Measurements from ENCODE around the gene ZNF287.
A peak's percentile ranks its signal among the peaks of the same experiment; 100 is the strongest.
"Not testable (repeated sequence)": the region's sequence is repeated elsewhere in the genome, so short reads cannot be mapped to it uniquely, and the experiment has no call there.

ZNF287 gene

DNA sequence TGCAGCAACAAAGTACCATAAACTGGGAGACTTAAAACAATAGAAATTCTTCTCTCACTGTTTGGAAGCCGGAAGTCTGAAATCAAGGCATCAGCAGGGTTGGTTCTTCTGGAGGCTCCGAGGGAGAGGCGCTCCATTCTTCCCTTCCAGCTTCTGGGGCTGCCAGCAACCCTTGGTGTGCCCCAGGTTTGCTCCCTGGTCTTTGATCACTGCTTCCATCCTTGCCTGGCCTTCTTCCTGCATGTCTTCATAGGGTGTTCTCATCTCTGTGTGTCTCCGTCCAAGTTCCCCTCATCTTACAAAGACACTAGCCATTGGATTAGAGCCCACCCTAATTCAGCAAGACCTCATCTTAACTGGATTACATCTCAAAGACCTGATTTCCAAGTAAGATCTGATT lies 41.7 kb downstream of the ZNF287 start:
- no peaks in the 10 kb centered on the region for H3K36me3 ChIP-seq (ENCODE audit: control insufficient read depth, low read length)
- H3F3A ChIP-seq (ENCODE audit: control insufficient read depth, insufficient read depth), result no peaks in the 10 kb centered on the region
- H3K4me3 ChIP-seq (ENCODE audit: low read length), result no peak overlapping the region
- no peaks in the 10 kb centered on the region for H3K79me2 ChIP-seq (ENCODE audit: control insufficient read depth, low read length)
- TF ChIP-seq, protein P1, sequence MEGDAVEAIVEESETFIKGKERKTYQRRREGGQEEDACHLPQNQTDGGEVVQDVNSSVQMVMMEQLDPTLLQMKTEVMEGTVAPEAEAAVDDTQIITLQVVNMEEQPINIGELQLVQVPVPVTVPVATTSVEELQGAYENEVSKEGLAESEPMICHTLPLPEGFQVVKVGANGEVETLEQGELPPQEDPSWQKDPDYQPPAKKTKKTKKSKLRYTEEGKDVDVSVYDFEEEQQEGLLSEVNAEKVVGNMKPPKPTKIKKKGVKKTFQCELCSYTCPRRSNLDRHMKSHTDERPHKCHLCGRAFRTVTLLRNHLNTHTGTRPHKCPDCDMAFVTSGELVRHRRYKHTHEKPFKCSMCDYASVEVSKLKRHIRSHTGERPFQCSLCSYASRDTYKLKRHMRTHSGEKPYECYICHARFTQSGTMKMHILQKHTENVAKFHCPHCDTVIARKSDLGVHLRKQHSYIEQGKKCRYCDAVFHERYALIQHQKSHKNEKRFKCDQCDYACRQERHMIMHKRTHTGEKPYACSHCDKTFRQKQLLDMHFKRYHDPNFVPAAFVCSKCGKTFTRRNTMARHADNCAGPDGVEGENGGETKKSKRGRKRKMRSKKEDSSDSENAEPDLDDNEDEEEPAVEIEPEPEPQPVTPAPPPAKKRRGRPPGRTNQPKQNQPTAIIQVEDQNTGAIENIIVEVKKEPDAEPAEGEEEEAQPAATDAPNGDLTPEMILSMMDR (IDR thresholded peaks at IDR 0.05; ENCODE audit: low read depth, low read length, poor library complexity, severe bottlenecking), result no peak
- TF ChIP-seq EZH2phosphoT487 (IDR thresholded peaks at IDR 0.05; ENCODE audit: borderline replicate concordance, low read length), result no peak
- H3K4me2 ChIP-seq (ENCODE audit: low read length), result no peak overlapping the region
- H3K27ac ChIP-seq (ENCODE audit: low read depth, low read length), result no peak overlapping the region
- no peaks in the 10 kb centered on the region for H3K9me2 ChIP-seq (replicated peaks; ENCODE audit: control insufficient read depth, low read length)
- H3K9me3 ChIP-seq (ENCODE audit: control insufficient read depth, insufficient read depth, low read length), result no peaks in the 10 kb centered on the region
- peaks cover 5% of the 10 kb centered on the region for H3K4me1 ChIP-seq (ENCODE audit: control insufficient read depth, low read length)
- peaks cover 21% of the 10 kb centered on the region for H3K27me3 ChIP-seq (ENCODE audit: control insufficient read depth, low read length)
- no peaks in the 10 kb centered on the region for H4K20me1 ChIP-seq (ENCODE audit: control insufficient read depth, insufficient read depth, low read depth, low read length)

DNA sequence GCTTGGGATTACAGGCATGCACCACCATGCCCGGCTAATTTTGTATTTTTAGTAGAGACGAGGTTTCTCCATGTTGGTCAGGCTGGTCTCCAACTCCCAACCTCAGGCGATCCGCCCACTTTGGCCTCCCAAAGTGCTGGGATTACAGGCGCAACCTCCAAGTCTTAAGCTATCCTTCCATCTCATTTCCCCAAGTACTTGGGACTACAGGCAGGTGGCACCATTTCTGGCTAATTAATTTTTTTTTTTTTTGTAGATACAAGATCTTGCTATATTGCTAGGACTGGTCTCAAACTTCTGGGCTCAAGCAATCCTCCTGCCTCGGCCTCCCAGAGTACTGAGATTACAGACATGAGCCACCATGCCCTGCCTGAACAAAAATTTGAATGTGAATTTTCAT lies 43.4 kb downstream of the ZNF287 start:
- H3K27ac ChIP-seq (ENCODE audit: low read depth, low read length); H3K9me2 ChIP-seq (replicated peaks; ENCODE audit: control insufficient read depth, low read length); H3K9me3 ChIP-seq (ENCODE audit: control insufficient read depth, insufficient read depth, low read length); H3K4me2 ChIP-seq (ENCODE audit: low read length); H4K20me1 ChIP-seq (ENCODE audit: control insufficient read depth, insufficient read depth, low read depth, low read length); H3K4me3 ChIP-seq (ENCODE audit: low read length); H3K36me3 ChIP-seq (ENCODE audit: control insufficient read depth, low read length); H3K4me1 ChIP-seq (ENCODE audit: control insufficient read depth, low read length); H3F3A ChIP-seq (ENCODE audit: control insufficient read depth, insufficient read depth); H3K79me2 ChIP-seq (ENCODE audit: control insufficient read depth, low read length): not testable (repeated sequence)
- H3K27me3 ChIP-seq (ENCODE audit: control insufficient read depth, low read length), result peaks cover 21% of the 10 kb centered on the region

DNA sequence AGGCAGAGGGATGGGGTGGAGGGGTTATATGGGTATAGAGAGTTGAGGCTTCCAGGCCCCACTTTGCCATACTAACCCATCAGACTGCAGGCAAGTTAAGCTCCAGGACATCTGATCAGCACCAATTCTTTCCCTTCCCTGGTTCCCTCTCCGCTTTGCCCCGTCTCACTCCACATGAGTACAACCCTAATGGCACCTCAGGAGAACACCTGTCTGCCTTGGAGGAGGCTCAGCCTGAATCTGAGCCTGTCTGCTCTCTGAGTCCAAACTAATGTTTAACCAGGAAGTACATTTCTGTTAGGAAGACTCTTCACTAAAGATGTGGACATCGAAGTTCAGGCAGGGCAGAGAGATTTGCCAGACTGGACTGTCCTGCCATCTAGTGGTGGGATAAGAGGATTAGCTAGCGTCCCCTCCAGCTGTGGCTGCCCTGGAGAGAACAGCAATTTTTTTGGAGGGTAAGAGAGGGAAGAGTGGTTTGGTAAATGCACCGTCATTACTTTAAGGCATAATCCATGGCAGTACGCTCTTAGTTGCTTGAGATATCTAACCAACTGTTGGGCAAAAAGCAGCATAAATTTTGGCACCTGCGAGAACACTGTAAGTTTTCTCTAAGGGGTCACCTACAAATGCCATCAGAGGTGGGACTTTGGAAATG lies 47.8 kb downstream of the ZNF287 start:
- H3K27me3 ChIP-seq (ENCODE audit: control insufficient read depth, low read length), result peaks cover 1% of the 10 kb centered on the region; the same call in 1 of the 2 replicates
- no peaks in the 10 kb centered on the region for H3K79me2 ChIP-seq (ENCODE audit: control insufficient read depth, low read length)
- H3F3A ChIP-seq (ENCODE audit: control insufficient read depth, insufficient read depth), result no peaks in the 10 kb centered on the region
- TF ChIP-seq EZH2phosphoT487 (IDR thresholded peaks at IDR 0.05; ENCODE audit: borderline replicate concordance, low read length), result no peak
- TF ChIP-seq, protein P1 (IDR thresholded peaks at IDR 0.05; ENCODE audit: low read depth, low read length, poor library complexity, severe bottlenecking), result peak; percentile 89
- H3K4me3 ChIP-seq (ENCODE audit: low read length), result no peak overlapping the region
- peaks cover 9% of the 10 kb centered on the region for H3K4me1 ChIP-seq (ENCODE audit: control insufficient read depth, low read length)
- H3K4me2 ChIP-seq (ENCODE audit: low read length), result peak overlapping the region; percentile 3; the same call in 1 of the 2 replicates
- H4K20me1 ChIP-seq (ENCODE audit: control insufficient read depth, insufficient read depth, low read depth, low read length), result no peaks in the 10 kb centered on the region
- H3K9me3 ChIP-seq (ENCODE audit: control insufficient read depth, insufficient read depth, low read length), result no peaks in the 10 kb centered on the region
- H3K36me3 ChIP-seq (ENCODE audit: control insufficient read depth, low read length), result no peaks in the 10 kb centered on the region
- H3K27ac ChIP-seq (ENCODE audit: low read depth, low read length), result no peak overlapping the region
- H3K9me2 ChIP-seq (replicated peaks; ENCODE audit: control insufficient read depth, low read length), result no peaks in the 10 kb centered on the region

DNA sequence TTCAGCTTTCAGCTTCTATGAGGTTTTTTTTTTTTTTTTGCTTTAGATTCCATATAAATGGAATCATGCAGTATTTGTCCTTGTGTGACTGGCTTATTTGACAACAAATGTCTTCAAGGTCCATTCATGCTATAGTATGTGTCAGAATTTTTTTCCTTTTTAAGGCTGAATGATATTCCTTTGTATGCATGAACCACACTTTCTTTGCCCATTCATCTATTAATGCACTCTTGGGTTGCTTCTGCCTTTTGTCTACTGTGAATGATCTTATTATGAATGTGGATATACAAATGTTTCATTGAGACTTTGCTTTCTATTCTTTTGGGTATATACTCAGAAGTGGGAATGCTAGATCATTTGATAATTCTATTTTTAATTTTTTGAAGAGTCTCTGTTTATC lies 50.0 kb downstream of the ZNF287 start:
- TF ChIP-seq, protein P1 (IDR thresholded peaks at IDR 0.05; ENCODE audit: low read depth, low read length, poor library complexity, severe bottlenecking), result no peak
- TF ChIP-seq EZH2phosphoT487 (IDR thresholded peaks at IDR 0.05; ENCODE audit: borderline replicate concordance, low read length), result no peak
- H3F3A ChIP-seq (ENCODE audit: control insufficient read depth, insufficient read depth), result no peaks in the 10 kb centered on the region
- H3K27ac ChIP-seq (ENCODE audit: low read depth, low read length), result no peak overlapping the region
- no peak overlapping the region for H3K4me2 ChIP-seq (ENCODE audit: low read length)
- no peaks in the 10 kb centered on the region for H3K9me2 ChIP-seq (replicated peaks; ENCODE audit: control insufficient read depth, low read length)
- no peak overlapping the region for H3K4me3 ChIP-seq (ENCODE audit: low read length)
- no peaks in the 10 kb centered on the region; the same call in 1 of the 2 replicates for H3K27me3 ChIP-seq (ENCODE audit: control insufficient read depth, low read length)
- no peaks in the 10 kb centered on the region for H3K79me2 ChIP-seq (ENCODE audit: control insufficient read depth, low read length)
- no peaks in the 10 kb centered on the region for H4K20me1 ChIP-seq (ENCODE audit: control insufficient read depth, insufficient read depth, low read depth, low read length)
- H3K9me3 ChIP-seq (ENCODE audit: control insufficient read depth, insufficient read depth, low read length), result no peaks in the 10 kb centered on the region
- H3K4me1 ChIP-seq (ENCODE audit: control insufficient read depth, low read length), result peaks cover 4% of the 10 kb centered on the region
- no peaks in the 10 kb centered on the region for H3K36me3 ChIP-seq (ENCODE audit: control insufficient read depth, low read length)

All from DOHH2 (cell line).